ENCODE data around the gene GXYLT2.

GXYLT2 gene

GRCh38 chr3:73021301-73021835 is 133.5 kb downstream of the GXYLT2 start:
- DNase-seq = peak; percentile 62 to 67

GRCh38 chr3:73024836-73025235 is 137.0 kb downstream of the GXYLT2 start:
- no peak for DNase-seq

GRCh38 chr3:73026111-73026759 is 138.4 kb downstream of the GXYLT2 start:
- DNase-seq = no peak
